ENCODE results near the gene BHLHA9.

The BHLHA9 gene

DNA sequence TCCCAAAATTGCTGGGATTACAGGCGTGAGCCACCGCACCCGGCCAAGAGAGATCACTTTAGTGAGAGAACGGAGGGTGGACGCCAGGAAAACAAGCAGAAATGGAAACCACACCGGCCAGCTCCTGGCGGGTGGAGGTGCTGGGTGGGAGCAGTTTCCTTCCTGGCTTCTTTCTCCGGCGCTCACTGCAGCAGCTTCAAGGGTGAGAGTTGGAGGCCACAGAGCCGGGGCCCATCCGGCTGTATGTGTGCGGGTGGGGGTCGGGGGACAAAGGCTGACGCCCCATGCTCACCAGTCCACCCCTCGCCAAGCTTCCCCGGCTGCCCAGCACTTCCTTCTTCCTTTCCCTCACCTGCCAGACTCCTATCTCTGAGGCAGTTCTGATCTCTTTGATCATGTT is 13.5 kb upstream of the BHLHA9 start:
- DNase-seq, result no peak

DNA sequence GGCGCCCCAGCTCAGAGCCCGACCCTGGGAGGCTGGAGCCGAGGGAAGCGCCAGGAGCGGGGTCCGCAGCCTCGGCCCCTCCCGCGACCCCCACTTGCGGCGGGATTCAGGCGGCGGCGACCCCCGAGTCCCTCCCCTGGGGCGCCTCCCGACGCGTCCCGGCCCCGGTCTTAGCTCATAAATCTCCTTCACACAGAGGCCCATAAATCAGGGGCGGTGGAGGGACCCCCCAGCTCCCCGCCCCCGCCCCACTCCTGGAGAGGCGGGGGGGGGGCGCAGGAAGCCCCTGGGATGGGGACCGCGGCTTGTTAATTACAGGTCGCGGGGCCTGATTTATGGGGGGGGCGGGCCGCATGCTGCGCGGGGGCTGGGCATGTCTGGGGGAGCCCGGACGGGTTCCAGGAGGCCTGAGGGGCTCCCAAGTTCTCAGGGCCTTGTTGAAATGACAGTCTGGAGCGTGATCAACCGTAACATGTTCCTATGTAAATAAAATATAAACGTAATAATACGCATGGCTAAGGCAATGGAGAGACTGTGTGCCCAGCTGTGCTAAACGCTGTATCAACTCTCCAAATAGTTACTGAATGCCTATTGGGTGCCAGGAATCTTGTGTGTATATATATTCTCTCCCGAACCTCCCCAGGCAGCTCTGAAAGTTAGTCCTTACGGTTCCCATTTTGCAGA is 10.0 kb upstream of the BHLHA9 start:
- DNase-seq, result no peak

DNA sequence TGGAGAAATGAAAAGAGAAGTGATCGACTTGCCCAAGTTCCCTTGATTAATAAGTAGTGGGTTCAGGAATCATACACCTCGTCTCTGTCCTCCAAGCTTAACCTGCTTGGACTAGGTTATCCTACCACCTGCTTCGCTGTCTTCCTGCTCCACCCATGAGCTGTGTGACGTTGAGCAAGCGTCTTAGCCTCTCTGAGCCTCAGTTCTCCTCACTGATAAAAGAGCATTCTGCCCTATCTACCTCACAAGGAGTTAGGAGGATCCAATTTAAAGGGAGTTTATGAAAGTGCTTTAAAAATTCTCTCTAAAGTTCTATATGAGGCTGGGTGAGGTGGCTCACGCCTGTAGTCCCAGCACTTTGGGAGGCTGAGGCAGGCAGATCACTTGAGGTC is 9.5 kb upstream of the BHLHA9 start:
- DNase-seq, result no peak

GRCh38 chr17:1264196-1264595 is 6.0 kb upstream of the BHLHA9 start:
- DNase-seq, result no peak

DNA sequence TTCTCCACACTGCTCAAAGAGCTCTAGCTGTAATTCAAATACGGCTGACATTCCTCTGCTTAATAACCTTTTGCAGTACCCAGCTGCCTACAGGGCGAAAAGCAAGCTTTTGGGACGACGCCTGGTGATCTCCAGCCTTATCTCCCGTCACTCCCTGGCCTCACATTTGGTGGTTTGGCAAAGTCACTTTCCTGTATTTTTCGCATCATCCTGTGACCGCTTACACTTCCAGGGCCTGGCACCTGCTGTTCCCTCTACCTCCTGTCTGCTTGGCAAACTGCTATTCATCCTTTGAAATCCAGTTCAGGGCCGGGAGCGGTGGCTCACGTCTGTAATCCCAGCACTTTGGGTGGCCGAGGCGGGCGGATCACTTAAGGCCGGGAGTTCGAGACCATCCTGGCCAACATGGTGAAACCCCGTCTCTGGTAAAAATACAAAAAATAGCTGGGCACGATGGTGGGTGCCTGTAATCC is 2.7 kb upstream of the BHLHA9 start:
- no peak for DNase-seq

DNA sequence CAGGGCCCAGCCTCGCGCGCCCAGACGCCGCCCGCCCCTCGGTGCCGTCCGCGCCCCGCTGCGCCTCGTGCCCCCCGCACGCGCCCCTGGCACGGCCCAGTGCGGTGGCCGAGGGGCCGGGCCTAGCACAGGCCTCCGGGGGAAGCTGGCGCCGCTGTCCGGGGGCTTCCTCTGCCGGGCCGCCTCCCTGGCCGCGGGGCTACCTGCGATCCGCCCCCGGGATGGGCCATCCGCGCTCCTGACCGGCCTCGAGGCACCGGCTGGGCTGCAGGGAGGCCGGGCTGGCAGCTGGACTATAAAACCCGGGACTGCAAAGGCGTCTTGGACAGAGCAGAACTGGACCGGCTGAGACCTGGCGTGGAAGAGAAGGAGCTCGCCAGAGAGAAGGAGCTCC is 783 bp downstream of the BHLHA9 start:
- DNase-seq, result no peak

DNA sequence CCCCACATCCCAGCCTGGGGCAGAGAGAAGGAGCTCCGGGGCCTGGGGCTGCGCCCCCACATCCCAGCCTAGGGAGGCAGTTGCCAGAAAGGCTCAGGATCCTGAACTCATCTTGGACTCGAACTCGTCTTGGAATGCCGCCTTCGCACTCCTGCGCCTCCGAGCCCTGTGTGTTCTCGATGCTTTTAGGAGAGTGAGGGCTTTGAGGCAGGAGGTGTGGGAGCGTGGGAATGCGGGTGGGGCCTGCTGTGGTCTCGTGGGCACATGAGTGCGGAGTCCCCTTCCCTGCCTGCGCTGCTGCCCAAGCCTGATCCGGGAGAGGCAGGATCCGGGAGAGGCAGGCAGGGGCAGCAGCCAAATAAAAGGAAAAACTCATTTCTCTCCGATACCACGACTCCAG is 1.2 kb downstream of the BHLHA9 start:
- no peak for DNase-seq

GRCh38 chr17:1272701-1273100 is 2.5 kb downstream of the BHLHA9 start:
- no peak for DNase-seq

DNA sequence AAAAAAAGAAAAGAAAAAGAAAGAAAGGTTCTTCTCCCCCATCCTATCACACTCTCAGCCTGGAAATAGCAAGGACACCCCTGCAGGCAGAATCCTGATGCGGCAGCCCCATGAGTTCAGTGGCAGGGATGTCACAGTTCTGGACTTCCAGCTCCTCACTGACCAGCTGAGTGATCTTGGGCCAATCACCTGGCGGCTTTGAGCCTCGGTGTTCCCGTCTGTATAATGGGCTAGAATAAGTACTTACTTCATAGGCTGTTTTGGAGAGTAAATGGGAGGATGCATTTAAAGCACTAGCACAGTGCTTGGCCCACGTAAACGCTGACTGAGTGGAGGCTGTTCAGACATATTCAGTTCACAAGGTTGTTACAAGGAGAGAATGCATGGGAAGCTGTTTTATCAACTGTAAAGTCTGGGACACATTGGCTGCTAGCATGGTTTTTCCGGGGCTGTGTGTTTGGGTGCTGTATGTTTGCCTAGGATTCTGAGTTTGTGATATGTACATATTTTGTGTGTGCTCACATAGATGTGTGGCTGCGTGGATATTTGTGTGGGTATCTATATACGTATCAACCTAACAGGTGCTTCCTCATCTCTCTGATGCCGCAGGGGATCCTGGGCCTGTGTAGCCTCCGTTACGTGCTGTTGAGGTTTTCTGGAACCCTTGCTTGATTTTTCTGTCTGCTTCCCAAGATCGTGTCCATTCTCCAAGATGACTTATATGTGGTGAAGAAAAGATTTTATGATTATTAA is 3.4 kb downstream of the BHLHA9 start:
- DNase-seq, result no peak

- DNase-seq, result no peak
Observed at GRCh38 chr17:1274245-1274608, 4.0 kb downstream of the BHLHA9 start.

DNA sequence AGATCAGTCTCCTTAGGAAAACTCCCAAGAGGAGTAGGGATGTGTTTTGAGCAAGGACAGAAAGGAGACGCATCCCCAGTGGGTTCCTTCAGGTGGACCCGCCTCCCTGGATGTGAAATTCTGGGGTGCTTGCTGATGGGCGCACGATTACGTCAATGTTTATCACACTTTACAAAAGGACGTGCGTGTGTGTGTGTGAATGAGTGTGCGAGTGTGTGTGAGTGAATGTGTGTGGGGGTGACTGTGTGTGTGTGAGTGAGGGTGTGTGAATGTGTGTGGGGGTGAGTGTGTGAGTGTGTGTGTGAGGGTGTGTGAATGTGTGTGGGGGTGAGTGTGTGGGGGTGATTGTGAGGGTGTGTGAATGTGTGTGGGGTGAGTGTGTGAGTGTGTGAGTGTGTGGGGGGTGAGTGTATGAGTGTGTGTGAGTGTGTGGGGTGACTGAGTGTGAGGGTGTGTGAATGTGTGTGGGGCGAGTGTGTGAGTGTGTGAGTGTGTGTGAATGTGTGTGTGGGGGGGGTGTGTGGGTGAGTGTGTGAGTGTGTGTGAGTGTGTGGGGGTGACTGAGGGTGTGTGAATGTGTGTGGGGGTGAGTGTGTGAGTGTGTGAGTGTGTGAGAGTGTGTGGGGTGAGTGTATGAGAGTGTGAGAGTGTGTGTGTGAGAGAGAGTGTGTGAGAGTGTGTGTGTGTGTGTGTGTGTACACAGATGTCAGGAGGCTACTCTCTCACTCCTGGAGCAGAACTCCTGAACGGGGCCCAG is 5.1 kb downstream of the BHLHA9 start:
- no peak for DNase-seq

DNA sequence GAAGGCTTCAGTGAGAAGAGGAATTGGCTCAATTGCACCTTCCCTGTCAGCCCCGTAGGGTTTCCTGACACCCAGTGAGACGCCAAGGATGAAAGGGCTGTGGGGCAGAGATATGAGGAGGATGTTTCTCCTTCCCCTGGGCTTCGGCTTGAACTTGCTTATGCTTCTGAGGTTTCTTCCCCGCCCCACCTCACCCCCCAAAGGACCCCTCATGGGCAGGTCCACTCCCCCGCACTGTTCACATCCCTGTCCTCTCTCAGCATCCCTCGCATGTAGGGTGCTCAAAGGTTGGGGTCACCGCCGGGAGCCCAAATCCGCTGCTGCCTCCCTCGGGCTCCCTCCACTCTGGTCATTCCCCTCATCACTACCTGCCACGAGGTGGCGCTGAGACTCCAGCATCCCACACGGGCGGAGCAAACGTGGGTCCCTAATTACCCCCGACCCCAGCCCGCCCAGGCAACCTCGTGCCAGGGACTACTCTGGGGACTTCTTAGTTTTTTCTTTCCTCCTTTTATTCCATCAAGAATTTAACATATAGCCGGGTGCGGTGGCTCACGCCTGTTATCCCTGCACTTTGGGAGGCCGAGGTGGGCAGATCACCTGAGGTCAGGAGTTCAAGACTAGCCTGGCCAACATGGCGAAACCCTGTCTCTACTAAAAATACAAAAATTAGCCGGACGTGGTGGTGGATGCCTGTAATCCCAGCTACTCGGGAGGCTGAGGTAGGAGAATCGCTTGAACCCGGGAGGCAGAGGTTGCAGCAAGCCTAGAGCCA is 5.9 kb downstream of the BHLHA9 start:
- DNase-seq, result peak; percentile 8 to 28

DNA sequence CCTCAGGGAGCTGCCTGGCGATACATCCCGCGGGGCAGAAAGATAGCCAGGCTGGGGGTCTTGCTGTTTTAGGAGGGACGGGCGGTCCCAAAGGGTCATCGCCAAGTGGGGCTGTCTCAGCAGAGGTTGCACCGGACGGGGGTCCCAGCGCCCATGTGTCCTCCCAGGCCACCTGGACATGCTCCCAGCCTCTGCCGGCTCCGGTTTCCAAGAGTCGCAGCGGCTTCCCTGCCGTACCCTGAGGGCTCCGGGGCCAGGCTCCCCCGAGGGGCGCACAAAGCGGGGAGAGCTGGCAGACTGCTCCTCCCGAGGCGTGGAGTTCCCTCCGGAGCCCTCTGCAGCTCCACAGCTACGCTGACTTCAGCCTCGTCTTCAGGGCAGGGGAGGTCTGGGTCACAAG is 10.4 kb downstream of the BHLHA9 start:
- no peak for DNase-seq

DNA sequence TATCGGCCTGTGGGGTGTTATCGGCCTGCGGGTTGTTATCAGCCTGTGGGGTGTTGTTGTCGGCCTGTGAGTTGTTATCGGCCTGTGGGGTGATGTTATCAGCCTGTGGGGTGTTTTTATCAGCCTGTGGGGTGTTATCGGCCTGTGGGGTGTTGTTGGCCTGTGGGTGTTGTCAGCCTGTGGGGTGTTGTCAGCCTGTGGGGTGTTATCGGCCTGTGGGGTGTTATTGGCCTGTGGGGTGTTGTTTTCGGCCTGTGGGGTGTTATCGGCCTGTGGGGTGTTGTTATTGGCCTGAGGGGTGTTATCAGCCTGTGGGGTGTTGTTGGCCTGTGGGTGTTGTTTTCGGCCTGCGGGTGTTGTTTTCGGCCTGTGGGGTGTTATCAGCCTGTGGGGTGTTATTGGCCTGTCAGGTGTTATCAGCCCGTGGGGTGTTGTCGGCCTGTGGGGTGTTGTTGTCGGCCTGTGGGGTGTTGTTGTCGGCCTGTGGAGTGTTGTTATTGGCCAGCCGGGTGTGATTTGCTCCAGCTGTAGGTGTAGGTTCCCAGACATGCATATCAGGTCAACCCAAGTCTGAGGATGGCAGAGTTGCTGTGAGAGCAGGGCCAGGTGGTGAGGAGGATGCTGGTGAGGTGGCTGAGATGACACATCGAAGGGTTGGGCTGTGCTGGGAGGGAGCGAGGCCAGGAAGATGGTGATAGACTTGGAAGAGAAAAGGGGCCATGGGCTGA is 16.3 kb downstream of the BHLHA9 start:
- no peak for DNase-seq

DNA sequence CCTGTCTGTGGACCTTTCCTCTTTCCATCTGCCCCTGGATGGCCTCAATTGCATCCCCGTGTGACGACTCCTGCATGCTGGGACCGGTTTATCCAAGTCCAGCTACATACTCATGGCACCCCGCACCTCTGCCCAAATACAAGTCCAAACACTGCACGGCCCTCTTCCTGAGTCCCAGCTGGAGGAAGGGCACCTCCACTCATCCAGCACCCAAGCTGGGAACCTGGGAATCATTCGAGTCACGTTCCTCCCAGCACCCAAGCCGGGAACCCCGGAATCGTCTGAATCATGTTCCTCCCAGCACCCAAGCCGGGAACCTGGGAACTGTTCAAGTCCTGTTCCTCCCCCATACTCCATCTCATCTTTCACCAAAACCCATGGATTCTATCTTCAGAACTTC is 19.5 kb downstream of the BHLHA9 start:
- no peak for DNase-seq

DNA sequence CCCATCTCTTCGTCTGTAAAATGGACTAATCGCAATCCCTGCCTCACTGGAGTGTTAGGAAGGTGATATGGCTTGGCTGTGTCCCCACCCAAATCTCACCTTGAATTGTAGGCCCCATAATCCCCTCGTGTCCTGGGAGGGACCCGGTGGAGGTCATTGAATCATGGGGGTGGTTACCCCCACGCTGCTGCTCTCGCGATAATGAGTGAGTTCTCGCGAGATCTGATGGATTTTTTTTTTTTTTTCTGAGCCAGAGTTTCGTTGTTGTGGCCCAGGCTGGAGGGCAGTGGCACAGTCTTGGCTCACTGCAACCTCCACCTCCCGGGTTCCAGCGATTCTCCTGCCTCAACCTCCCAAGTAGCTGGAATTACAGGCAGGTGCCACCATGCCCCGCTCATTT is 20.4 kb downstream of the BHLHA9 start:
- no peak for DNase-seq

GRCh38 chr17:1294157-1294717 is 24.0 kb downstream of the BHLHA9 start:
- DNase-seq, result no peak

DNA sequence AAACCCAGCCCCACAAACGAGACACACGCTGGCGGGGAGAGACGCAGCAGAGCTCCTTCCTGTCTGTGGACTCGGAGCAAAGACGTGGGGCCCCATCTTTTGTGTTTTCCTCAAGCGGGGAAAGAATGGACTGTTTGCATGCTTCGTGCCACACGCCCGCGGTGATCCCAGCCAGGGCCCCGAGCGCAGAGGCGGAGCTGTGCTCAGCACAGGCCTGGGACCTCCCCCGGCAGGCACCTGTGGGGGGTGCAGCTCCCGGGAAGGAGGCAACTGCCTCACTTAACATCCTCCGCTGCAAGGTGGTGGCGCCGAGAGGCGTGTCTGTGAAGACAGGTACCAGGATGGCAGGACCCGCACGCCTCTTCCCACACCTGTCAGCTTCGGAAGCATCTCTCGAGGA is 28.4 kb downstream of the BHLHA9 start:
- no peak for DNase-seq

DNA sequence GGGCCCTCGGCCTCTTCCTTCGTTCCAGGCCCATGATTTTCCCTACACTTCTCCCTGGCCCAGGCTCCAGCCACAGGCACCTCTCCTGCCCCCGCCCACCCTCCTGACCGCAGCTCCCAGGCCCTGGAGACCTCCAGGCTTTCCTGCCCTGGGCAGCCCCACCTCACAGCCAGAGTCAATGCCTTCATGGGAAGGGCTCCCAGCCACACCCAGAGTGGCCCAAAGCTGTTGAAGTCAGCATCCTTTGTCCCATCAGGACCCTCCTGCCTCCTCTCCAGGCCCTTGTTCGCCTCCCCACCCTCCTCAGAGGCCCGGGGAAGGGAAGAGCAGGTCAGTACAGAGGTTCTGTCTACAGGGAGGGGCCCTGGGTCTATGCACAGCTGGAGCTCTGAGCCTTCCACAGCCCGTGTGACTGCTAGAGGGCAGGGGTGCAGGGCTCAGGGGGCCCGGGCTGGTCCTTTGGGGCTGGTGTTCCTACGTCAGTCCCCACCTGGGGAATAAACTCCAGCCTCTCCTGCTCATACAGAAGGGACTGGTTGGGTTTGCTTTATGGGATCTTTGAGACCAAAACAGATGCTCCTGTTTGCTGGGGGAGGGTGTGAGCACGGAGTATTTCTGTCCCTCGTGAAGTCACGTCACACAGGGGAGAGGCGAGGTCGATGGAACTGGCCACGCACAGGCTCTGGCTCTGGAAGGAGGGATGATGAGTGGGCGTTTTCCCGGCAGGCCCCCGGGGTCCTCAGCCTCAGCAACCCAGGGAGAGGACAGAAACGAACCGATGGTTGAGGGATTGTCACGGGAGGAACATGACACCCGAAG is 29.5 kb downstream of the BHLHA9 start:
- DNase-seq, result no peak

- no peak for DNase-seq
Observed at GRCh38 chr17:1300371-1300905, 30.2 kb downstream of the BHLHA9 start.

DNA sequence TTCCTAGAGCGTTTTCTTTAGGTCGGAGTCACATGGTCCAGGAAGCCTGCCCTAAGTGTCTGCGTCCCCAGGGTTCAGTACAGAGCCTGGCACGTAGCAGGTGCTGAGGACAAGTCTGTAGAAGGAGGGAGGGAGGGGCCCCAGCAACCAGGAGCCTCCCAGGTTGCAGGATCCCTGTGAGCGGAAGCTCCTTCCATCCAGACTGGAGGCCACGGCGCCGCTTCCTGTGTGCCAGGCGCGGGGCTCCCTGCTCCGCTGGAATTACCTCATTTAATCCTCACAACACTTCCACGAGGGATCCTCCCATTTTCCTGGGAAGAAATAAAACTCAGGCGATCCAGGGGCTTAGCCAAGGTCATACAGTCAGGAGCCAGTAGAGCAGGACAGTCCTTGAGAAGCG is 31.3 kb downstream of the BHLHA9 start:
- no peak for DNase-seq

Data from Kasumi-1 (cell line).